GM12891 (cell line): ENCODE results near the gene BAIAP3.

Experiments
- POLR2A ChIP-seq: IDR thresholded peaks from 2 replicates; pipeline ENCODE4 v1.6.1; 2011; ENCODE audit warnings: low read depth, low read length, control low read depth
- POLR2AphosphoS5 ChIP-seq: IDR thresholded peaks from 2 replicates; pipeline ENCODE4 v1.6.1; 2011; ENCODE audit warnings: low read depth, low read length, control low read depth
- POU2F2 ChIP-seq: IDR thresholded peaks from 2 replicates; pipeline ENCODE4 v1.6.1; 2011; ENCODE audit warnings: low read depth, mild to moderate bottlenecking, control low read depth, low read length, moderate library complexity
- SPI1 ChIP-seq: IDR thresholded peaks from 2 replicates; pipeline ENCODE4 v1.6.1; 2011; ENCODE audit warnings: low read depth, low read length, control low read depth
- TAF1 ChIP-seq: IDR thresholded peaks from 2 replicates; pipeline ENCODE4 v1.6.1; 2011; ENCODE audit warnings: low read depth, low read length, control low read depth

DNA sequence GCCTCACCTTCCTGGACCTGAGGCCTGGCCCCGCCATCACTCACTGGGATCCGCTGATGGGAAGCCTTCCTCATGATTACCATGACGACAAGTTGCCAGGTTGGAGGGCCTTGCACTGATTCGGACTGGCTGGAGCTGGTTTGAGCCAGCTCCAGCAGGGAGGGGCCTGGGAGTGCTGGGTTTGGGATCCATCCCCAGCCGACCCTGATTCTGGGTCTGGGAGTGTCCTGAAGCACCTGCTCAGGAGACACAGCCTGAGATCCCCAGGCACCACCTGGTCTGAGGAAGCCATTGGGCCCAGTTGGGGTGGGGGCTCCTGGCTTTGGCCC lies 5.9 kb upstream of the BAIAP3 start:
- TF ChIP-seq POLR2A (no peak), TAF1 (no peak), POLR2AphosphoS5 (no peak), SPI1 (no peak), POU2F2 (no peak)
